ENCODE data around the gene RNF224. TPM values are rescaled to one million over a fixed set of nuclear protein-coding genes. Genes with fewer than 3 reads are reported as not detected.

Gene RNF224
- total and polyA plus RNA-seq, 2 experiments from 2014 or later: not detected

- Histone ChIP-seq H3K4me1 (ENCODE audit: low read depth) (peaks cover 23% of the 10 kb centered on the region), H3K9me3 (ENCODE audit: low read depth) (no peaks in the 10 kb centered on the region), H3K27ac (no peak overlapping the region), H3K27me3 (no peaks in the 10 kb centered on the region), H3K36me3 (peaks cover 4% of the 10 kb centered on the region), H3K4me3 (no peak overlapping the region)
- no peak for DNase-seq (ENCODE audit: low read depth in 1 of 2, low spot score in 1 of 2)
- TF ChIP-seq CTCF (IDR thresholded peaks at IDR 0.05; ENCODE audit: low read depth, low read length): no peak
Measured at GRCh38 chr9:137193771-137194170, 33.5 kb upstream of the RNF224 start.

GRCh38 chr9:137194388-137194787 lies 32.9 kb upstream of the RNF224 start:
- no peaks in the 10 kb centered on the region for H3K27me3 ChIP-seq
- H3K9me3 ChIP-seq (ENCODE audit: low read depth): no peaks in the 10 kb centered on the region
- no peak overlapping the region for H3K27ac ChIP-seq
- peaks cover 29% of the 10 kb centered on the region for H3K4me1 ChIP-seq (ENCODE audit: low read depth)
- TF ChIP-seq CTCF (IDR thresholded peaks at IDR 0.05; ENCODE audit: low read depth, low read length): no peak
- DNase-seq (ENCODE audit: low read depth in 1 of 2, low spot score in 1 of 2): no peak
- H3K4me3 ChIP-seq: no peak overlapping the region
- peaks cover 4% of the 10 kb centered on the region for H3K36me3 ChIP-seq

GRCh38 chr9:137194909-137195308 lies 32.4 kb upstream of the RNF224 start:
- Histone ChIP-seq H3K4me3 (no peak overlapping the region), H3K36me3 (peaks cover 4% of the 10 kb centered on the region), H3K27ac (no peak overlapping the region), H3K4me1 (ENCODE audit: low read depth) (peaks cover 28% of the 10 kb centered on the region), H3K27me3 (no peaks in the 10 kb centered on the region), H3K9me3 (ENCODE audit: low read depth) (no peaks in the 10 kb centered on the region)
- DNase-seq (ENCODE audit: low read depth in 1 of 2, low spot score in 1 of 2): no peak
- TF ChIP-seq CTCF (IDR thresholded peaks at IDR 0.05; ENCODE audit: low read depth, low read length): no peak

GRCh38 chr9:137195525-137196220 lies 31.6 kb upstream of the RNF224 start:
- no peak for DNase-seq (ENCODE audit: low read depth in 1 of 2, low spot score in 1 of 2)
- no peak overlapping the region for H3K4me3 ChIP-seq

GRCh38 chr9:137198051-137198901 lies 29.0 kb upstream of the RNF224 start:
- no peak for TF ChIP-seq CTCF (IDR thresholded peaks at IDR 0.05; ENCODE audit: low read depth, low read length)
- Histone ChIP-seq H3K27ac (no peak overlapping the region), H3K4me3 (no peak overlapping the region), H3K36me3 (no peaks in the 10 kb centered on the region), H3K9me3 (ENCODE audit: low read depth) (no peaks in the 10 kb centered on the region), H3K4me1 (ENCODE audit: low read depth) (peaks cover 38% of the 10 kb centered on the region), H3K27me3 (no peaks in the 10 kb centered on the region)
- DNase-seq (ENCODE audit: low read depth in 1 of 2, low spot score in 1 of 2): no peak

More at GRCh38 chr9:137195525-137196220, 31.6 kb upstream of the RNF224 start:
- no peak for TF ChIP-seq CTCF (IDR thresholded peaks at IDR 0.05; ENCODE audit: low read depth, low read length)
- peaks cover 25% of the 10 kb centered on the region for H3K4me1 ChIP-seq (ENCODE audit: low read depth)
- peaks cover 4% of the 10 kb centered on the region for H3K36me3 ChIP-seq
- no peaks in the 10 kb centered on the region for H3K27me3 ChIP-seq
- no peak overlapping the region for H3K27ac ChIP-seq
- H3K9me3 ChIP-seq (ENCODE audit: low read depth): no peaks in the 10 kb centered on the region
